ENCODE results near the gene HSD17B12.

The HSD17B12 gene

DNA sequence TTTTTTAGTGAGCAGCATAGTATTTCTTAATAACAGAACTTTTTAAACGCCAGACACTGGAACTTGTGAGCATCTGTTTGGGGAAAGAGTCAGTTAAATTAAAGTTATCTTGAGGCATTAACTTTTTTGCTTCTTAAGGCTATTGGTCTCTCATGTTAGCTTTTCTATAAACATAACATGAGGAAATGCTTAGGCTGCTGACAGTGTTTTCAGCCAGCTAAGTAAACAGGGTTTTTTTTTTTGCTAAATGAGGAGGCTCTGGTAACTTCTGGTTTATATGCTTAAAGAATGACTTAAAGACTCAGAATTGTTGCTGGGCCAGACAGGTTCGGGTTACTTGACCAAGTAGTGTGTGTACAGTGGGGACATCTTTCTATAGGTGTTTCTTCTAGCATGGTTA is 104.3 kb downstream of the HSD17B12 start:
- Histone ChIP-seq H3K27ac (ENCODE audit: low read length) (no peak overlapping the region), H3K36me3 (ENCODE audit: control insufficient read depth in 1 of 2, insufficient read depth in 2 of 2, low read length in 2 of 2) (no peaks in the 10 kb centered on the region), H3K4me3 (ENCODE audit: low read depth in 1 of 2, low read length in 2 of 2) (no peak overlapping the region), H3K9me3 (ENCODE audit: control insufficient read depth in 1 of 2, low read length in 2 of 2) (peaks cover 0 to 2% of the 10 kb centered on the region in 2 donors), H3K27me3 (ENCODE audit: low read depth, low read length) (no peaks in the 10 kb centered on the region), H3K4me1 (ENCODE audit: control insufficient read depth in 1 of 2, insufficient read depth in 2 of 2, low read length in 2 of 2) (no peaks in the 10 kb centered on the region)

DNA sequence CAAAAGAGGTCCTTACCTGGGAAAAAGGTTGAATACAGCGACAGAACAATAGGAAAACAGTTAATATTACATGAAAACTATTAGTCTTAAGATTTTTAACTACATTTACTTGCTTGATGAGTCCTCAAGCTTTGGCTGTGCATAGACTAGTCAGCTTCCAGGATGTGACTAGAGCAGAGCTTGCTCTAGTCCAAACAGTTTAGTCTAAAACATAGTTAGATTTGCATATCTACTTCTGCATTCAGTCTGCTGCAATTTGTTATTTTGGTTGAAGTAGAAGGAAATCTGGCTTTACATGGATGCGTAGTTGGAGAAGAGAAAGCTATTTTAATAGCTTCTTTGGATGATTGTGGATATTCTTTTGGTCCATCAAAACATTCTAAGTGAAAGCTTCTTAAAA is 104.8 kb downstream of the HSD17B12 start:
- Histone ChIP-seq H3K27ac (ENCODE audit: low read length) (no peak overlapping the region), H3K36me3 (ENCODE audit: control insufficient read depth in 1 of 2, insufficient read depth in 2 of 2, low read length in 2 of 2) (no peaks in the 10 kb centered on the region), H3K4me3 (ENCODE audit: low read depth in 1 of 2, low read length in 2 of 2) (no peak overlapping the region), H3K27me3 (ENCODE audit: low read depth, low read length) (no peaks in the 10 kb centered on the region), H3K9me3 (ENCODE audit: control insufficient read depth in 1 of 2, low read length in 2 of 2) (peaks cover 0 to 2% of the 10 kb centered on the region in 2 donors), H3K4me1 (ENCODE audit: control insufficient read depth in 1 of 2, insufficient read depth in 2 of 2, low read length in 2 of 2) (no peaks in the 10 kb centered on the region)

- Histone ChIP-seq H3K27me3 (ENCODE audit: low read depth, low read length) (no peaks in the 10 kb centered on the region), H3K4me3 (ENCODE audit: low read depth in 1 of 2, low read length in 2 of 2) (no peak overlapping the region), H3K36me3 (ENCODE audit: control insufficient read depth in 1 of 2, insufficient read depth in 2 of 2, low read length in 2 of 2) (no peaks in the 10 kb centered on the region), H3K4me1 (ENCODE audit: control insufficient read depth in 1 of 2, insufficient read depth in 2 of 2, low read length in 2 of 2) (no peaks in the 10 kb centered on the region), H3K9me3 (ENCODE audit: control insufficient read depth in 1 of 2, low read length in 2 of 2) (peaks cover 0 to 2% of the 10 kb centered on the region in 2 donors), H3K27ac (ENCODE audit: low read length) (no peak overlapping the region)
Measured at GRCh38 chr11:43786016-43786415, 105.5 kb downstream of the HSD17B12 start.

DNA sequence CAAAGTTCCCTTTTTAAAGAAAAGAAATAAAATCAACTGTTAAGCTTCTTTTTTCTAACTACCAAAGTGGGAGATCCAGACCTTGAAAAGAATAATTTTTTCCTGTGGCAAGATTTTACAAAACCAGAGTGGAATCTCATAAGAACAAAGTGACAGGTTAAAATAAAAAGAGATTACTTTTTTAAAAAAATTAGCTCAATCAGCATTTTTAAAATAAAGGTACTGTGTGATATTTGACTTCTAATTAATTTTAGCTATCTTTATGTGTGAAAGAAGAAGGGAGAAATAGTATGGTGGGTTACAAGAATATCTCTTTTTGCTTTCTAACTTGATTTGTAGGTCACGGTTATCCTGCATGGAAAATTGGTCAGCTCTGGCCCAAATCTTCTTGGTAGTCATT is 107.3 kb downstream of the HSD17B12 start:
- no peaks in the 10 kb centered on the region for H3K36me3 ChIP-seq (ENCODE audit: control insufficient read depth in 1 of 2, insufficient read depth in 2 of 2, low read length in 2 of 2)
- no peak overlapping the region for H3K27ac ChIP-seq (ENCODE audit: low read length)
- H3K4me1 ChIP-seq (ENCODE audit: control insufficient read depth in 1 of 2, insufficient read depth in 2 of 2, low read length in 2 of 2): no peaks in the 10 kb centered on the region
- no peak overlapping the region for H3K4me3 ChIP-seq (ENCODE audit: low read depth in 1 of 2, low read length in 2 of 2)
- H3K27me3 ChIP-seq (ENCODE audit: low read depth, low read length): no peaks in the 10 kb centered on the region
- H3K9me3 ChIP-seq (ENCODE audit: control insufficient read depth in 1 of 2, low read length in 2 of 2): peaks cover 0 to 2% of the 10 kb centered on the region in 2 donors

- Histone ChIP-seq H3K27ac (ENCODE audit: low read length) (no peak overlapping the region), H3K9me3 (ENCODE audit: control insufficient read depth in 1 of 2, low read length in 2 of 2) (peaks cover 0 to 2% of the 10 kb centered on the region in 2 donors), H3K4me3 (ENCODE audit: low read depth in 1 of 2, low read length in 2 of 2) (no peak overlapping the region), H3K4me1 (ENCODE audit: control insufficient read depth in 1 of 2, insufficient read depth in 2 of 2, low read length in 2 of 2) (no peaks in the 10 kb centered on the region), H3K27me3 (ENCODE audit: low read depth, low read length) (no peaks in the 10 kb centered on the region), H3K36me3 (ENCODE audit: control insufficient read depth in 1 of 2, insufficient read depth in 2 of 2, low read length in 2 of 2) (no peaks in the 10 kb centered on the region)
Measured at GRCh38 chr11:43788421-43788820, 107.9 kb downstream of the HSD17B12 start.

GRCh38 chr11:43789700-43790443 is 109.3 kb downstream of the HSD17B12 start:
- H3K36me3 ChIP-seq (ENCODE audit: control insufficient read depth in 1 of 2, insufficient read depth in 2 of 2, low read length in 2 of 2): no peaks in the 10 kb centered on the region
- H3K9me3 ChIP-seq (ENCODE audit: control insufficient read depth in 1 of 2, low read length in 2 of 2): no peaks in the 10 kb centered on the region
- H3K4me1 ChIP-seq (ENCODE audit: control insufficient read depth in 1 of 2, insufficient read depth in 2 of 2, low read length in 2 of 2): no peaks in the 10 kb centered on the region
- no peak overlapping the region for H3K4me3 ChIP-seq (ENCODE audit: low read depth in 1 of 2, low read length in 2 of 2)
- no peaks in the 10 kb centered on the region for H3K27me3 ChIP-seq (ENCODE audit: low read depth, low read length)
- H3K27ac ChIP-seq (ENCODE audit: low read length): no peak overlapping the region

GRCh38 chr11:43790444-43790794 is 109.9 kb downstream of the HSD17B12 start:
- Histone ChIP-seq H3K27me3 (ENCODE audit: low read depth, low read length) (no peaks in the 10 kb centered on the region), H3K27ac (ENCODE audit: low read length) (no peak overlapping the region), H3K36me3 (ENCODE audit: control insufficient read depth in 1 of 2, insufficient read depth in 2 of 2, low read length in 2 of 2) (peaks cover 0 to under 1% of the 10 kb centered on the region in 2 donors), H3K9me3 (ENCODE audit: control insufficient read depth in 1 of 2, low read length in 2 of 2) (no peaks in the 10 kb centered on the region), H3K4me3 (ENCODE audit: low read depth in 1 of 2, low read length in 2 of 2) (no peak overlapping the region), H3K4me1 (ENCODE audit: control insufficient read depth in 1 of 2, insufficient read depth in 2 of 2, low read length in 2 of 2) (no peaks in the 10 kb centered on the region)

- no peaks in the 10 kb centered on the region for H3K4me1 ChIP-seq (ENCODE audit: control insufficient read depth in 1 of 2, insufficient read depth in 2 of 2, low read length in 2 of 2)
- H3K36me3 ChIP-seq (ENCODE audit: control insufficient read depth in 1 of 2, insufficient read depth in 2 of 2, low read length in 2 of 2): peaks cover 16 to 22% of the 10 kb centered on the region in 2 donors
- no peaks in the 10 kb centered on the region for H3K9me3 ChIP-seq (ENCODE audit: control insufficient read depth in 1 of 2, low read length in 2 of 2)
- H3K27ac ChIP-seq (ENCODE audit: low read length): no peak overlapping the region
- no peak overlapping the region for H3K4me3 ChIP-seq (ENCODE audit: low read depth in 1 of 2, low read length in 2 of 2)
- no peaks in the 10 kb centered on the region for H3K27me3 ChIP-seq (ENCODE audit: low read depth, low read length)
Measured at GRCh38 chr11:43797337-43797736, 116.8 kb downstream of the HSD17B12 start.

- H3K4me1 ChIP-seq (ENCODE audit: control insufficient read depth in 1 of 2, insufficient read depth in 2 of 2, low read length in 2 of 2): no peaks in the 10 kb centered on the region
- peaks cover 16 to 22% of the 10 kb centered on the region in 2 donors for H3K36me3 ChIP-seq (ENCODE audit: control insufficient read depth in 1 of 2, insufficient read depth in 2 of 2, low read length in 2 of 2)
- H3K27ac ChIP-seq (ENCODE audit: low read length): no peak overlapping the region
- no peaks in the 10 kb centered on the region for H3K9me3 ChIP-seq (ENCODE audit: control insufficient read depth in 1 of 2, low read length in 2 of 2)
- H3K4me3 ChIP-seq (ENCODE audit: low read depth in 1 of 2, low read length in 2 of 2): no peak overlapping the region
- H3K27me3 ChIP-seq (ENCODE audit: low read depth, low read length): no peaks in the 10 kb centered on the region
Measured at GRCh38 chr11:43797866-43798265, 117.3 kb downstream of the HSD17B12 start.

GRCh38 chr11:43802509-43802908 is 122.0 kb downstream of the HSD17B12 start:
- Histone ChIP-seq H3K36me3 (ENCODE audit: control insufficient read depth in 1 of 2, insufficient read depth in 2 of 2, low read length in 2 of 2) (peaks cover 21 to 22% of the 10 kb centered on the region in 2 donors), H3K4me3 (ENCODE audit: low read depth in 1 of 2, low read length in 2 of 2) (no peak overlapping the region), H3K27me3 (ENCODE audit: low read depth, low read length) (no peaks in the 10 kb centered on the region), H3K4me1 (ENCODE audit: control insufficient read depth in 1 of 2, insufficient read depth in 2 of 2, low read length in 2 of 2) (no peaks in the 10 kb centered on the region), H3K27ac (ENCODE audit: low read length) (no peak overlapping the region), H3K9me3 (ENCODE audit: control insufficient read depth in 1 of 2, low read length in 2 of 2) (no peaks in the 10 kb centered on the region)

GRCh38 chr11:43803766-43804165 is 123.2 kb downstream of the HSD17B12 start:
- no peaks in the 10 kb centered on the region for H3K9me3 ChIP-seq (ENCODE audit: control insufficient read depth in 1 of 2, low read length in 2 of 2)

GRCh38 chr11:43806976-43807375 is 126.4 kb downstream of the HSD17B12 start:
- no peaks in the 10 kb centered on the region for H3K4me1 ChIP-seq (ENCODE audit: control insufficient read depth in 1 of 2, insufficient read depth in 2 of 2, low read length in 2 of 2)
- no peaks in the 10 kb centered on the region for H3K27me3 ChIP-seq (ENCODE audit: low read depth, low read length)
- peaks cover 4 to 6% of the 10 kb centered on the region in 2 donors for H3K36me3 ChIP-seq (ENCODE audit: control insufficient read depth in 1 of 2, insufficient read depth in 2 of 2, low read length in 2 of 2)
- no peak overlapping the region for H3K4me3 ChIP-seq (ENCODE audit: low read depth in 1 of 2, low read length in 2 of 2)
- H3K27ac ChIP-seq (ENCODE audit: low read length): no peak overlapping the region
- no peaks in the 10 kb centered on the region for H3K9me3 ChIP-seq (ENCODE audit: control insufficient read depth in 1 of 2, low read length in 2 of 2)

More at GRCh38 chr11:43803766-43804165, 123.2 kb downstream of the HSD17B12 start:
- Histone ChIP-seq H3K4me1 (ENCODE audit: control insufficient read depth in 1 of 2, insufficient read depth in 2 of 2, low read length in 2 of 2) (no peaks in the 10 kb centered on the region), H3K36me3 (ENCODE audit: control insufficient read depth in 1 of 2, insufficient read depth in 2 of 2, low read length in 2 of 2) (peaks cover 17 to 19% of the 10 kb centered on the region in 2 donors), H3K27me3 (ENCODE audit: low read depth, low read length) (no peaks in the 10 kb centered on the region), H3K4me3 (ENCODE audit: low read depth in 1 of 2, low read length in 2 of 2) (no peak overlapping the region), H3K27ac (ENCODE audit: low read length) (no peak overlapping the region)

Measured in muscle layer of duodenum (tissue), 2 donors.